Keratinocyte (primary cell): ENCODE data around the gene ARHGAP18.

Source experiments
- CTCF ChIP-seq, 3 experiments: IDR thresholded peaks in 1 of 3; conservative IDR thresholded peaks in 1 of 3; optimal IDR thresholded peaks in 1 of 3; 2 replicates in 2 of 3; 3 replicates in 1 of 3; pipeline versions ENCODE3 to v1.5.1; 2011; ENCODE audit warnings: low read length in 3 of 3, mild to moderate bottlenecking in 3 of 3, moderate library complexity in 2 of 3, control low read depth in 1 of 3, inconsistent platforms in 1 of 3; ENCODE audit not compliant: insufficient read depth in 2 of 3; ENCODE audit errors: extremely low read depth in 1 of 3
- EZH2 ChIP-seq: IDR thresholded peaks from one replicate; pipeline ENCODE4 v1.6.1; 2012; ENCODE audit warnings: inconsistent platforms, mild to moderate bottlenecking, low read length, moderate library complexity

DNA sequence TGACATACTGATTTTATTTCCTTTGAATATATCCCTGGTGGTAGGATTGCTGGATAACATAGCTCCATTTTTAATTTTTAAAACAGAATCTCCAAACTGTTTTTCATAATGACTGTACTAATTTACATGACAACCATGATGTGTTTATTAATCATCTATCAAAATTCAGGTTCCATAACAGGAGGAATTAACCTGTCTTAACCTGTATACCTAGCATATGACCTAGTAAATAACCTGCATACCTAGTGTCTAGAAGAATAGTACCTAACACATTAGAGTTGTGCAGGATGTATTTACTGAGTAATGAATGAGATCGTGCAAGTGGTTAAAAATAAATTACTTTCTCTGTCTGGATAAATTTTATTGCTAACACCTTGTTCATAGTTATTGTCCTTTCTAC is 45.8 kb upstream of the ARHGAP18 start:
- TF ChIP-seq EZH2: no peak
- no peak for TF ChIP-seq CTCF (optimal IDR thresholded peaks at IDR 0.05 in 1 of 3, IDR thresholded peaks at IDR 0.05 in 1 of 3, conservative IDR thresholded peaks at IDR 0.05 in 1 of 3; ENCODE audit: extremely low read depth in 1 of 3, insufficient read depth in 2 of 3, low read length in 3 of 3)
